Astrocyte (in vitro differentiated cells and primary cell): ENCODE measurements around the gene RPRD1B. TPM values are rescaled to one million over a fixed set of nuclear protein-coding genes. Genes with fewer than 3 reads are reported as not detected.

ENCODE experiments used
- DNase-seq: peaks from one replicate; pipeline ENCODE4 v3.0.0-alpha.2; 2010; ENCODE audit warnings: low read depth
- FAIRE-seq: peaks from 2 replicates; lab custom pipeline; 2011; peaks lifted over from hg19 to GRCh38; lab: Jason Lieb, UNC
- H2AFZ ChIP-seq: 2 replicates; pipeline ENCODE4 v1.6.0; 2012; ENCODE audit warnings: low read depth, low read length, inconsistent platforms
- H3K27ac ChIP-seq: 2 replicates; pipeline ENCODE4 v1.5.1; 2011; ENCODE audit warnings: low read depth, low read length, inconsistent platforms
- H3K27me3 ChIP-seq: 2 replicates; pipeline ENCODE4 v1.6.0; 2011; ENCODE audit warnings: low read length, inconsistent platforms; ENCODE audit not compliant: insufficient read depth
- H3K36me3 ChIP-seq: 2 replicates; pipeline ENCODE4 v1.5.1; 2011; ENCODE audit warnings: low read length, inconsistent platforms; ENCODE audit not compliant: insufficient read depth
- H3K4me1 ChIP-seq: 2 replicates; pipeline ENCODE4 v1.5.1; 2011; ENCODE audit warnings: low read length, inconsistent platforms; ENCODE audit not compliant: insufficient read depth
- H3K4me2 ChIP-seq: 2 replicates; pipeline ENCODE4 v1.6.0; 2012; ENCODE audit warnings: low read length, inconsistent platforms
- H3K4me3 ChIP-seq: 2 replicates; pipeline ENCODE4 v1.5.1; 2011; ENCODE audit warnings: low read depth, mild to moderate bottlenecking, low read length, inconsistent platforms; ENCODE audit not compliant: insufficient read depth
- H3K79me2 ChIP-seq: 2 replicates; pipeline ENCODE4 v1.6.0; 2012; ENCODE audit warnings: mild to moderate bottlenecking, low read length, inconsistent platforms; ENCODE audit not compliant: insufficient read depth
- H3K9ac ChIP-seq: 2 replicates; pipeline ENCODE4 v1.6.0; 2012; ENCODE audit warnings: mild to moderate bottlenecking, low read length, inconsistent platforms
- H3K9me3 ChIP-seq: 2 replicates; pipeline ENCODE4 v1.5.1; 2012; ENCODE audit warnings: low read depth, mild to moderate bottlenecking, low read length, inconsistent platforms; ENCODE audit not compliant: insufficient read depth
- H4K20me1 ChIP-seq: 2 replicates; pipeline ENCODE4 v1.6.0; 2012; ENCODE audit warnings: low read length, inconsistent platforms; ENCODE audit not compliant: insufficient read depth
- H3K27ac Mint-ChIP-seq: one replicate; pipeline ENCODE4 v1.8.0; 2021; ENCODE audit warnings: mild to moderate bottlenecking, mixed read lengths; ENCODE audit not compliant: unreplicated experiment
- H3K27me3 Mint-ChIP-seq: one replicate; pipeline ENCODE4 v1.8.0; 2021; ENCODE audit warnings: low read depth, mixed read lengths; ENCODE audit not compliant: unreplicated experiment
- H3K36me3 Mint-ChIP-seq: one replicate; pipeline ENCODE4 v1.8.0; 2021; ENCODE audit warnings: low read depth, mixed read lengths; ENCODE audit not compliant: unreplicated experiment
- H3K4me1 Mint-ChIP-seq: one replicate; pipeline ENCODE4 v1.8.0; 2021; ENCODE audit warnings: low read depth, mixed read lengths; ENCODE audit not compliant: unreplicated experiment
- H3K4me3 Mint-ChIP-seq: one replicate; pipeline ENCODE4 v1.8.0; 2021; ENCODE audit warnings: mild to moderate bottlenecking, moderate library complexity, mixed read lengths; ENCODE audit not compliant: unreplicated experiment
- H3K9me3 Mint-ChIP-seq: one replicate; pipeline ENCODE4 v1.8.0; 2021; ENCODE audit warnings: mild to moderate bottlenecking, mixed read lengths; ENCODE audit not compliant: unreplicated experiment
- CTCF ChIP-seq: IDR thresholded peaks from 2 replicates; pipeline ENCODE4 v1.5.1; 2011; ENCODE audit warnings: low read depth, mild to moderate bottlenecking, inconsistent platforms, low read length, moderate library complexity; ENCODE audit not compliant: insufficient read depth
- EZH2 ChIP-seq: IDR thresholded peaks from 2 replicates; pipeline ENCODE4 v1.6.1; 2012; ENCODE audit warnings: mild to moderate bottlenecking, low read length, inconsistent platforms; ENCODE audit not compliant: insufficient read depth
- total RNA-seq: library from RNA; stranded (reverse); gene quantifications from 2 replicates; pipeline ENCODE4 v1.2.1, GENCODE V29; 2021

Gene RPRD1B
- total RNA-seq, 1 donor from 2014 or later: 20.7 TPM

- no peak overlapping the region for H3K4me3 ChIP-seq
- H3K4me1 Mint-ChIP-seq: peaks cover 31% of the 10 kb centered on the region
- H3K27ac Mint-ChIP-seq: no peak overlapping the region
- DNase-seq (no peak), FAIRE-seq (no peak)
- no peak overlapping the region for H3K9ac ChIP-seq
- no peaks in the 10 kb centered on the region for H3K79me2 ChIP-seq
- no peaks in the 10 kb centered on the region for H3K9me3 Mint-ChIP-seq
- H3K4me3 Mint-ChIP-seq: no peak overlapping the region
- no peak overlapping the region for H3K4me2 ChIP-seq
- H4K20me1 ChIP-seq: peaks cover 11% of the 10 kb centered on the region
- peaks cover 41% of the 10 kb centered on the region for H3K4me1 ChIP-seq
- no peak overlapping the region for H3K27ac ChIP-seq
- H2AFZ ChIP-seq: no peak overlapping the region
- H3K36me3 ChIP-seq: no peaks in the 10 kb centered on the region
- no peak for TF ChIP-seq CTCF
- no peak for TF ChIP-seq EZH2
- peaks cover 11% of the 10 kb centered on the region for H3K36me3 Mint-ChIP-seq
- no peaks in the 10 kb centered on the region for H3K27me3 Mint-ChIP-seq
- no peaks in the 10 kb centered on the region for H3K9me3 ChIP-seq
- H3K27me3 ChIP-seq: no peaks in the 10 kb centered on the region
Measured at GRCh38 chr20:37987602-37988290, 45.8 kb upstream of the RPRD1B start.

GRCh38 chr20:37988306-37988954, 45.1 kb upstream of the RPRD1B start:
- Histone ChIP-seq H4K20me1 (peaks cover 15% of the 10 kb centered on the region), H3K9ac (no peak overlapping the region), H3K4me2 (no peak overlapping the region), H3K36me3 (no peaks in the 10 kb centered on the region), H3K79me2 (no peaks in the 10 kb centered on the region), H3K27ac (no peak overlapping the region), H3K4me3 (no peak overlapping the region), H3K27me3 (no peaks in the 10 kb centered on the region), H3K9me3 (no peaks in the 10 kb centered on the region), H3K4me1 (peaks cover 47% of the 10 kb centered on the region), H2AFZ (no peak overlapping the region)
- Mint-ChIP-seq H3K4me3 (no peak overlapping the region), H3K4me1 (peaks cover 36% of the 10 kb centered on the region), H3K27ac (no peak overlapping the region), H3K36me3 (peaks cover 10% of the 10 kb centered on the region), H3K9me3 (no peaks in the 10 kb centered on the region), H3K27me3 (no peaks in the 10 kb centered on the region)
- DNase-seq (no peak), FAIRE-seq (no peak)
- TF ChIP-seq CTCF: no peak
